IPS-20b (cell line): Measurements from ENCODE around the gene NISCH.

Experiments used
- H3K27ac ChIP-seq: one replicate; pipeline ENCODE4 v1.5.1; 2013; ENCODE audit warnings: low read length
- H3K27me3 ChIP-seq: 2 replicates; pipeline ENCODE4 v1.6.1; 2013; ENCODE audit warnings: mild to moderate bottlenecking, low read length, inconsistent platforms; ENCODE audit not compliant: insufficient read depth
- H3K36me3 ChIP-seq: 2 replicates; pipeline ENCODE4 v1.6.1; 2013; ENCODE audit warnings: low read depth, mild to moderate bottlenecking, inconsistent platforms, low read length, moderate library complexity; ENCODE audit not compliant: insufficient read depth
- H3K4me1 ChIP-seq: 2 replicates; pipeline ENCODE4 v1.6.1; 2013; ENCODE audit warnings: mild to moderate bottlenecking, control low read depth, inconsistent platforms, low read length, moderate library complexity; ENCODE audit not compliant: insufficient read depth
- H3K4me3 ChIP-seq: 2 replicates; pipeline ENCODE4 v1.5.1; 2013; ENCODE audit warnings: mild to moderate bottlenecking, low read length, inconsistent platforms
- H3K9ac ChIP-seq: 2 replicates; pipeline ENCODE4 v1.6.1; 2013; ENCODE audit warnings: low read depth, mild to moderate bottlenecking, inconsistent platforms, low read length, moderate library complexity
- H3K9me3 ChIP-seq: 2 replicates; pipeline ENCODE4 v1.6.1; 2013; ENCODE audit warnings: mild to moderate bottlenecking, low read depth, low read length, inconsistent platforms; ENCODE audit not compliant: insufficient read depth

NISCH gene

DNA sequence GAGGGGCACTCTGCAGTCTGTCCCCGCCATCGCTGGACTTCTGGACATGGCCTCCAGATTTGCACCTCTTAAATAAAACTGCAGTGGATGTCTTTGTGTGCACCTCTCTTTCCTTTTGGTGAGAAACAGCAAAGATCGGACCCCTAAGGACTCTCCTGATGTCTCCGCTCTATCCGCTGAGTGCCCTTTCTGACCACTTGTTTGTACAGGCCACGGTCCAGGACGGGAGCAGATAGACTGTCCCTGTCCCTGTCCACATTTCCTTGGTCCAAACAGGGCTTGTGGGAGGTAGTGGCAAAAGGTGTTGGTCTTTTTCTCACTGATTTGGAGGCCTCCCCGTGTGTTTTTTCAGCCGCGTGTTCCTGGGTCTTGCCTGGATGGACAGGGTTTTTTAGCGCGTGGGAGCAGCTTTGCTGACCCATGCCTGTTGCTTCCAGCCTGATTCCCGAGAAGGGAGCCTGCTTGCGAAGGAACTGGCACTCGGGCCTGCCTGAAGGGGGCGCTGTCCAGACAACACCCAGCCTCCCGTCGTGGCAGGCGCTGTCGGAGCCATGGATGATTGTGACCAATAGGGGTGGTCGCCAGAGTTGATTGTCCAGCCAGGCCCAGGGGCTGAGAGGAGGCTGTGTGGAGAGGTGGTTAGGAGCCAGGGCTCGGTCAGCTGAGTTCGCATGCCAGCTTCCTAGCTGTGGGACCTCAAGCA is 26.6 kb downstream of the NISCH start:
- no peak overlapping the region for H3K4me3 ChIP-seq
- no peak overlapping the region for H3K9ac ChIP-seq
- no peaks in the 10 kb centered on the region for H3K27me3 ChIP-seq
- H3K9me3 ChIP-seq = no peaks in the 10 kb centered on the region
- no peak overlapping the region for H3K27ac ChIP-seq
- no peaks in the 10 kb centered on the region for H3K4me1 ChIP-seq
- H3K36me3 ChIP-seq = peaks cover 86% of the 10 kb centered on the region

DNA sequence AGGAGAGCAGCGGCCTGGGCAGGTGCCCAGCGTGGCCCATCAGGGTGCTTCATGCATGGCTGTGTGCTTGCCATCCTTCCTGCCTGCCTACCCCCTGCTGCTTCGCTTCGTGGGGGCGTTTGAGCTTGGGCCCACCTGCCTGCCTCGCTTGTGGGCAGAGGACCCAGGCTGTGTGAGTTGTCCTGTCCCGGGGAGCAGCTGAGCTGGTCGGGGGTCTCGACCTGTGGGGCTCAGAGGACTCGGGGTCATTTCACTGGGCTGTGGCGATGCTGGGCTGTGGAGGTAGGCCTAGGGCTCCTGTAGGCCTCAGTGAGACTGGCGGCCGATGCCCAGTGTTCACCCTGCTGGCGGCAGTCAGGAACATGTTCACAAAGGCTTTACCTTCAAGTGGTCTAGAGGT is 27.7 kb downstream of the NISCH start:
- Histone ChIP-seq H3K9ac (no peak overlapping the region), H3K27ac (no peak overlapping the region), H3K4me3 (no peak overlapping the region), H3K27me3 (no peaks in the 10 kb centered on the region), H3K9me3 (no peaks in the 10 kb centered on the region), H3K4me1 (no peaks in the 10 kb centered on the region), H3K36me3 (peaks cover 85% of the 10 kb centered on the region)

DNA sequence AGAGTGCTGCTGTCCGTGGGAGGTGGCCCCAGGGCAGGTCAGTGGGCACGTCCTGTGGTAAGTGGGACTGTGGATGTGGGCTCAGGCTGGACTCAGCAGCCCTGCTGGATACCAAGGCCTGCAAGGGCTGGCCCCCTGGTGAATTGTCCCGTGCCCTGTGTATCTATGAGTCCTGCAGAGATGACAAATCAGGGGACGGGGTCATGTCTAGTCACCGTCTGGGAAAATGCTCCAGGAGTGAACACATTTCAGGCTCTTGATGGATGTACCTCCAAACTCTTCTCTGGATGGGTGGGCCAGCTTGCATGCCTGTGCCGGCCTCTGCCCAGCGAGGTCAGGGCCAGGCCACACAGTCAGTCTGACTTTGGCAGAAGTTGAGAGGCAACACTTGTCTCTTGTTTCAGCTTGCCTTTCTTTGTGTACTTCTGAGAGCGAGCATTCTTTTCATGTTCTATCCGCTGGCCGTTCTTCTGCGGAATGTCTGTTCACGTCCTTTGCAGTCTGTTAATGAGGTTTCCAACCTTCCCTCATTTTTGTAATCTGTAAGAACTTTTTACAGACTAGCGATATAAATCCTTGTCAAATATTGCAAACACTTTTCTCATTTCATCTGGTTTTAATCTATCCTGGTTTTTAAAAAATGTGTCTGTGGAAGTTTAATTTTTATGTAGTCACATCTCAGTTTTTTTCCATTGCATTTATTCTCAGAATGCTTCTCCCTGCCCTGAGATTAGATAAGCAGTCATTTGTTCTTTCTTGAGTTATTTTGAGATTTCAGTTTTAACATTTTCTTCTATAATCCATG is 28.4 kb downstream of the NISCH start:
- Histone ChIP-seq H3K9me3 (no peaks in the 10 kb centered on the region), H3K4me1 (no peaks in the 10 kb centered on the region), H3K9ac (no peak overlapping the region), H3K36me3 (peaks cover 84% of the 10 kb centered on the region), H3K27me3 (no peaks in the 10 kb centered on the region), H3K4me3 (no peak overlapping the region), H3K27ac (no peak overlapping the region)

GRCh38 chr3:52484680-52485461 is 29.5 kb downstream of the NISCH start:
- no peaks in the 10 kb centered on the region for H3K9me3 ChIP-seq
- no peaks in the 10 kb centered on the region for H3K27me3 ChIP-seq
- H3K27ac ChIP-seq = no peak overlapping the region
- H3K36me3 ChIP-seq = peaks cover 84% of the 10 kb centered on the region
- H3K4me1 ChIP-seq = no peaks in the 10 kb centered on the region
- H3K4me3 ChIP-seq = no peak overlapping the region
- no peak overlapping the region for H3K9ac ChIP-seq

GRCh38 chr3:52487050-52487787 is 31.8 kb downstream of the NISCH start:
- peaks cover 84% of the 10 kb centered on the region for H3K36me3 ChIP-seq
- H3K9me3 ChIP-seq = no peaks in the 10 kb centered on the region
- no peaks in the 10 kb centered on the region for H3K27me3 ChIP-seq
- no peak overlapping the region for H3K9ac ChIP-seq
- H3K27ac ChIP-seq = no peak overlapping the region
- H3K4me1 ChIP-seq = no peaks in the 10 kb centered on the region
- no peak overlapping the region for H3K4me3 ChIP-seq

DNA sequence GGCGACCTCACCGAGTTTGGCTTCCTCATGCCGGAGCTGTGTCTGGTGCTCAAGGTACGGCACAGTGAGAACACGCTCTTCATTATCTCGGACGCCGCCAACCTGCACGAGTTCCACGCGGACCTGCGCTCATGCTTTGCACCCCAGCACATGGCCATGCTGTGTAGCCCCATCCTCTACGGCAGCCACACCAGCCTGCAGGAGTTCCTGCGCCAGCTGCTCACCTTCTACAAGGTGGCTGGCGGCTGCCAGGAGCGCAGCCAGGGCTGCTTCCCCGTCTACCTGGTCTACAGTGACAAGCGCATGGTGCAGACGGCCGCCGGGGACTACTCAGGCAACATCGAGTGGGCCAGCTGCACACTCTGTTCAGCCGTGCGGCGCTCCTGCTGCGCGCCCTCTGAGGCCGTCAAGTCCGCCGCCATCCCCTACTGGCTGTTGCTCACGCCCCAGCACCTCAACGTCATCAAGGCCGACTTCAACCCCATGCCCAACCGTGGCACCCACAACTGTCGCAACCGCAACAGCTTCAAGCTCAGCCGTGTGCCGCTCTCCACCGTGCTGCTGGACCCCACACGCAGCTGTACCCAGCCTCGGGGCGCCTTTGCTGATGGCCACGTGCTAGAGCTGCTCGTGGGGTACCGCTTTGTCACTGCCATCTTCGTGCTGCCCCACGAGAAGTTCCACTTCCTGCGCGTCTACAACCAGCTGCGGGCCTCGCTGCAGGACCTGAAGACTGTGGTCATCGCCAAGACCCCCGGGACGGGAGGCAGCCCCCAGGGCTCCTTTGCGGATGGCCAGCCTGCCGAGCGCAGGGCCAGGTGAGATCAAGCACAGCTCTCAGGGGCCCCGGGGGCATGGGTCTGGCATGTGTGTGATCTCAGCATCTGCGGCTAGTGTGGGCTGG is 32.6 kb downstream of the NISCH start:
- Histone ChIP-seq H3K27me3 (no peaks in the 10 kb centered on the region), H3K9me3 (no peaks in the 10 kb centered on the region), H3K36me3 (peaks cover 84% of the 10 kb centered on the region), H3K9ac (no peak overlapping the region), H3K4me1 (no peaks in the 10 kb centered on the region), H3K27ac (no peak overlapping the region), H3K4me3 (no peak overlapping the region)

- no peak overlapping the region for H3K9ac ChIP-seq
Measured at GRCh38 chr3:52488746-52489145, 33.3 kb downstream of the NISCH start.

GRCh38 chr3:52489453-52489852 is 34.0 kb downstream of the NISCH start:
- H3K27ac ChIP-seq = no peak overlapping the region
- no peaks in the 10 kb centered on the region for H3K27me3 ChIP-seq
- no peak overlapping the region for H3K4me3 ChIP-seq
- peaks cover 83% of the 10 kb centered on the region for H3K36me3 ChIP-seq
- H3K9me3 ChIP-seq = no peaks in the 10 kb centered on the region
- no peak overlapping the region for H3K9ac ChIP-seq
- no peaks in the 10 kb centered on the region for H3K4me1 ChIP-seq

More at GRCh38 chr3:52488746-52489145, 33.3 kb downstream of the NISCH start:
- no peaks in the 10 kb centered on the region for H3K27me3 ChIP-seq
- peaks cover 83% of the 10 kb centered on the region for H3K36me3 ChIP-seq
- no peak overlapping the region for H3K4me3 ChIP-seq
- no peaks in the 10 kb centered on the region for H3K4me1 ChIP-seq
- no peak overlapping the region for H3K27ac ChIP-seq
- H3K9me3 ChIP-seq = no peaks in the 10 kb centered on the region

DNA sequence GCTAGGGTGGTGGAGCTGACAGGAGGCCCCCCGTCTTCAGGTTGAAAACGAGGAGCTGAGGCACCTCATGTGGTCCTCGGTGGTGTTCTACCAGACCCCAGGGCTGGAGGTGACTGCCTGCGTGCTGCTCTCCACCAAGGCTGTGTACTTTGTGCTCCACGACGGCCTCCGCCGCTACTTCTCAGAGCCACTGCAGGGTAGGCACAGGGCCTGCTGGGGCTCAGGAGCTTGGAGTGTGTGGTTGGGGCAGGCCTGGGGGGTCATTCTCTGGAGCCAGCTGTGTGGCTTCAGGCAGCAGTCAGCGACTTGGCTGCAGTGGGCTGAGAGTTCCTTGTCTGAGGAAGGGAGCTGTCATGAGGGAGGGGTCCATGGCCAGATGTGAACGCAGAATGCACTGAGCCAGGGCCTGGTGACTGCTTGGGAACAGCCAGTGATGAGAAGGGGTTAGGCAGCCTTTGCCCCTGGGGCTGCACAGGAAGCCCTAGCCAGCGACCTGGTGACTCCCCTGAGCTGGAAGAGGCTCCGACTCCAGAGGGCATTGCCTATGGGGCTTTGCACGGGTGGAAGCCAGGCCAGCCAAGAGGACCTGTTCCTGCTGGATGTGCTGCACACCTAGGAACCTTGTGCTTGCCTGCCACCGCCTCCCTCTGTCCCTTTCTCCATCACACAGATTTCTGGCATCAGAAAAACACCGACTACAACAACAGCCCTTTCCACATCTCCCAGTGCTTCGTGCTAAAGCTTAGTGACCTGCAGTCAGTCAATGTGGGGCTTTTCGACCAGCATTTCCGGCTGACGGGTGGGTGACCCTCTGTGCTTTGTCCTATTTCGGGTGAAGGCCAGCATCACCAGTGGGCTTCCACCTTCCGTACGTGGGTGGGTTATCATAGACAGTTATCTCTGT is 34.9 kb downstream of the NISCH start:
- Histone ChIP-seq H3K4me3 (no peak overlapping the region), H3K9ac (no peak overlapping the region), H3K36me3 (peaks cover 74% of the 10 kb centered on the region), H3K9me3 (no peaks in the 10 kb centered on the region), H3K27ac (no peak overlapping the region), H3K4me1 (no peaks in the 10 kb centered on the region), H3K27me3 (no peaks in the 10 kb centered on the region)

DNA sequence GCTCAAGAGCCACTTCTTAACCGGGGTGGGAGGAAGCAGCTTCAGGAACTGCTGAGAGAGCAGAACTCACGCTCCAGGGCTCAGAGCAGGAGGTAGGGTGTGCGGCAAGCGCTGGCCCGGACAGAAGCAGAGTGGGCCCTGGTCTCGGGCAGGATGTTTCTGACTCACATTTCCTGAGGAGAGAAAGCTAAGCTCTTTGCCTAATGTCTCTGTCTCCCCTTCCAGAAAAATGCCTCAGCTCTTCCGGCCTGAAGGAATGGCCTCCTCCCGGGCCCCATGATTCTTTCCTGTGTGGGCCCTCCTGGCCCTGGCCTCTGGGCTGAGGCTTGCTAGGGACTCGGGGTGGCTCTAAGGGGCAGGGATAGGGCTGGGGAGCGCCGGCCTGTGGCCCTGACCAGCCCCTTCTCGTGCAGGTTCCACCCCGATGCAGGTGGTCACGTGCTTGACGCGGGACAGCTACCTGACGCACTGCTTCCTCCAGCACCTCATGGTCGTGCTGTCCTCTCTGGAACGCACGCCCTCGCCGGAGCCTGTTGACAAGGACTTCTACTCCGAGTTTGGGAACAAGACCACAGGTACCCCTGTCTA is 35.6 kb downstream of the NISCH start:
- Histone ChIP-seq H3K27ac (no peak overlapping the region), H3K9ac (no peak overlapping the region), H3K9me3 (no peaks in the 10 kb centered on the region), H3K4me3 (no peak overlapping the region), H3K36me3 (peaks cover 67% of the 10 kb centered on the region), H3K27me3 (no peaks in the 10 kb centered on the region), H3K4me1 (no peaks in the 10 kb centered on the region)
